K562 (cell line): Measurements from ENCODE around the gene CBX3. TPM values are rescaled to one million over a fixed set of nuclear protein-coding genes. Genes with fewer than 3 reads are reported as not detected.

Experiments
- ATAC-seq: fragments of 200-7000 bp; cut with Tn5 transposase; 3 replicates; pipeline ENCODE4 v1.9.1; 2020; ENCODE audit warnings: moderate library complexity
- BruUV-seq: library from RNA; stranded (reverse); fragments of 400-500 nt; replicated peaks from 2 replicates; lab custom pipeline; 2021; lab: Mats Ljungman, UMichigan
- CTCF ChIA-PET: fragments of 300-600 bp; formaldehyde crosslinking; extraction: SDS; loops from one replicate; lab custom pipeline; 2021; ENCODE audit warnings: low intra/inter-chr PET ratio; lab: Yijun Ruan, JAX
- POLR2A ChIA-PET: fragments of 300-600, 350-650 bp; sonication (Branson Sonifier 250); formaldehyde crosslinking; extraction: SDS; loops from one replicate; lab custom pipeline; 2021; ENCODE audit warnings: antibody characterized with exemption, inconsistent platforms; lab: Yijun Ruan, JAX
- DNase-seq, 4 experiments: peaks; one replicate each; pipeline versions ENCODE4 v3.0.0 to v3.0.0-alpha.2; 2011 to 2018; ENCODE audit warnings: low spot score in 3 of 4, mixed read lengths in 3 of 4; ENCODE audit errors: extremely low read depth in 1 of 4
- FAIRE-seq: peaks from 2 replicates; lab custom pipeline; 2011; peaks lifted over from hg19 to GRCh38; lab: Jason Lieb, UNC
- H2AFZ ChIP-seq: 2 replicates; pipeline ENCODE4 v1.6.0; 2011; ENCODE audit warnings: low read depth, low read length, control low read depth, inconsistent platforms
- H3K27ac ChIP-seq: fragments of 200-600 bp; 3 replicates; pipeline ENCODE4 v1.8.0; 2011; ENCODE audit warnings: low read depth, mild to moderate bottlenecking, control low read depth, inconsistent platforms, low read length, moderate library complexity, mixed read lengths; ENCODE audit errors: extremely low read depth
- H3K27me3 ChIP-seq, 2 experiments: fragments of 300-600 bp in 1 of 2; 2 replicates in 1 of 2; 3 replicates in 1 of 2; pipeline versions ENCODE4 v1.6.0 to v1.8.0; 2011; ENCODE audit warnings: inconsistent platforms in 2 of 2, low read length in 2 of 2, mild to moderate bottlenecking in 1 of 2, mixed read lengths in 1 of 2, moderate library complexity in 1 of 2; ENCODE audit not compliant: control insufficient read depth in 2 of 2, insufficient read depth in 2 of 2
- H3K36me3 ChIP-seq: fragments of 300-600 bp; 3 replicates; pipeline ENCODE4 v1.8.0; 2011; ENCODE audit warnings: mild to moderate bottlenecking, low read length, inconsistent platforms; ENCODE audit not compliant: control insufficient read depth, insufficient read depth
- H3K4me1 ChIP-seq, 2 experiments: fragments of 200-600 bp in 1 of 2; replicated peaks in 1 of 2; 2 replicates in 1 of 2; 3 replicates in 1 of 2; pipeline versions ENCODE4 v1.5.1 to v1.8.0; 2011; ENCODE audit warnings: inconsistent platforms in 2 of 2, low read length in 2 of 2, mild to moderate bottlenecking in 1 of 2, mixed read lengths in 1 of 2, moderate library complexity in 1 of 2; ENCODE audit not compliant: control insufficient read depth in 2 of 2, insufficient read depth in 2 of 2
- H3K4me2 ChIP-seq: 2 replicates; pipeline ENCODE4 v1.6.1; 2011; ENCODE audit warnings: low read length, control low read depth, inconsistent platforms, mixed read lengths; ENCODE audit not compliant: insufficient read depth
- H3K4me3 ChIP-seq: fragments of 200-600 bp; sonication (generic), shearing (Covaris generic); 2 replicates; pipeline ENCODE4 v1.5.1; 2016; ENCODE audit warnings: control low read depth, inconsistent platforms
- H3K79me2 ChIP-seq: fragments of 200-600 bp; 3 replicates; pipeline ENCODE4 v1.8.0; 2011; ENCODE audit warnings: low read length, inconsistent platforms; ENCODE audit not compliant: control insufficient read depth, insufficient read depth
- H3K9ac ChIP-seq, 2 experiments: 2 replicates each; pipeline versions ENCODE4 v1.6.0 to v1.6.1; 2011; ENCODE audit warnings: low read depth in 2 of 2, low read length in 2 of 2, control low read depth in 1 of 2, inconsistent platforms in 1 of 2, mild to moderate bottlenecking in 1 of 2, mixed read lengths in 1 of 2; ENCODE audit not compliant: insufficient read depth in 1 of 2
- H3K9me1 ChIP-seq: one replicate; pipeline ENCODE4 v1.6.0; 2011; ENCODE audit warnings: inconsistent platforms, mild to moderate bottlenecking, low read length, moderate library complexity; ENCODE audit not compliant: control insufficient read depth, insufficient read depth
- H3K9me3 ChIP-seq: replicated peaks from 2 replicates; pipeline ENCODE4 v1.5.1; 2011; ENCODE audit warnings: low read depth, low read length, inconsistent platforms; ENCODE audit not compliant: control insufficient read depth, insufficient read depth
- H4K20me1 ChIP-seq: replicated peaks from 2 replicates; pipeline ENCODE4 v1.6.1; 2011; ENCODE audit warnings: low read length, inconsistent platforms, mixed read lengths; ENCODE audit not compliant: control insufficient read depth, insufficient read depth
- ATF6 ChIP-seq: sonication (generic); formaldehyde crosslinking; IDR thresholded peaks from 2 replicates; pipeline ENCODE4 v1.4.0; 2020; ENCODE audit warnings: mild to moderate bottlenecking, missing genetic modification reagents
- GTF3C2 ChIP-seq: IDR thresholded peaks from 3 replicates; pipeline ENCODE4 v1.6.1; 2011; ENCODE audit warnings: borderline replicate concordance, mild to moderate bottlenecking, moderate library complexity; ENCODE audit not compliant: insufficient read length; ENCODE audit errors: extremely low read depth
- HMG20A ChIP-seq: fragments of 450-650 bp; formaldehyde crosslinking; conservative IDR thresholded peaks from 2 replicates; pipeline ENCODE4 v1.4.0; 2020; ENCODE audit warnings: mild to moderate bottlenecking, mixed read lengths
- MAFG ChIP-seq: fragments of 450-650 bp; conservative IDR thresholded peaks from 2 replicates; pipeline ENCODE4 v1.6.1; 2016; ENCODE audit warnings: missing genetic modification characterization, missing compliant biosample characterization
- RBBP5 ChIP-seq: fragments of 200-600 bp; sonication (generic); IDR thresholded peaks from 2 replicates; pipeline ENCODE4 v1.6.1; 2012; ENCODE audit warnings: borderline replicate concordance, mild to moderate bottlenecking, low read length, control low read depth, inconsistent platforms; ENCODE audit not compliant: insufficient read depth, poor library complexity, severe bottlenecking
- SRSF3 ChIP-seq: fragments of 200-400 bp; formaldehyde crosslinking; IDR thresholded peaks from 2 replicates; pipeline ENCODE4 v1.6.1; 2016; ENCODE audit warnings: mild to moderate bottlenecking, low read length, moderate library complexity; ENCODE audit not compliant: insufficient read depth
- TBL1XR1 ChIP-seq, 2 experiments: IDR thresholded peaks; 2 replicates each; pipeline ENCODE4 v1.6.1; 2012; ENCODE audit warnings: improper control_type of control experiment in 2 of 2, low read length in 2 of 2, mild to moderate bottlenecking in 1 of 2
- THAP12 ChIP-seq: fragments of 250-450 bp; sonication (Bioruptor Pico); IDR thresholded peaks from 2 replicates; pipeline ENCODE4 v1.9.0; 2021; ENCODE audit warnings: mild to moderate bottlenecking, inconsistent platforms
- ZNF766 ChIP-seq: fragments of 200-800 bp; sonication (Bioruptor generic); conservative IDR thresholded peaks from 2 replicates; pipeline ENCODE4 v1.6.1; 2016; ENCODE audit warnings: missing genetic modification characterization, missing compliant biosample characterization
- WGBS: fragments of 100-300 bp; shearing (Covaris generic); methylation state at CpG from one replicate; pipeline ENCODE4 v1.1.6; 2016; ENCODE audit warnings: low coverage, mixed read lengths; ENCODE audit not compliant: insufficient coverage; ENCODE audit errors: missing lambda C conversion rate; 5-methylcytosine and 5-hydroxymethylcytosine counted together
- in situ Hi-C: fragments of 300-500 bp; cut with MboI; formaldehyde crosslinking; loops from 4 replicates; pipeline ENCODE4 v1.15.0; 2018; ENCODE audit warnings: inconsistent platforms, mixed read lengths
- intact Hi-C: fragments of 100-400 bp; cut with micrococcal nuclease; formaldehyde crosslinking; loops from 2 replicates; pipeline ENCODE4 v1.14.2; 2022
- polyA plus RNA-seq, 8 experiments: library from polyadenylated mRNA; depleted of rRNA in 4 of 8; stranded (reverse) in 5 of 8; unstranded in 3 of 8; fragments of >200 nt; fragmentation: Nextera tagmentation in 2 of 8; fragmentation: Illumina TruSeq in 1 of 8; extraction: Ambion mirVana in 2 of 8; extraction: Trizol in 1 of 8; gene quantifications; 2 replicates each; pipeline versions ENCODE4 v1.2.1 to v1.2.3, GENCODE V29; 2011 to 2014; ENCODE audit warnings: inconsistent platforms in 1 of 8, missing spikeins in 1 of 8
- total RNA-seq, 7 experiments: library from RNA; depleted of rRNA in 6 of 7; stranded (reverse); fragments of >200 nt in 6 of 7; fragmentation: Illumina TruSeq in 2 of 7; extraction: Trizol in 2 of 7; gene quantifications; 2 replicates each; pipeline versions ENCODE4 v1.2.1 to v1.2.3, GENCODE V29; 2011 to 2021; ENCODE audit warnings: low replicate concordance in 1 of 7

The CBX3 gene
- total and polyA plus RNA-seq, 9 of the 15 experiments (the other 6 are each of a cell fraction or from before 2014, with no cell fraction given), result 198 to 413 (median 328) TPM

- 1% methylated on average over 36 of the region's 36 CpGs for WGBS
- FAIRE-seq (no peak), ATAC-seq (peak; percentile 39), DNase-seq (peak in 3 of 4 experiments; percentile 33 to 83 (median 53))
- H3K9me1 ChIP-seq, result no peaks in the 10 kb centered on the region
- H3K4me1 ChIP-seq, result peaks cover 3 to 24% of the 10 kb centered on the region in 2 experiments; a peak in 3 of 5 replicates
- H3K79me2 ChIP-seq, result peaks cover 93% of the 10 kb centered on the region
- ChIA-PET POLR2A (interaction anchor here (0.7 to 5.1 kb wide), 44 partner anchors 8 to 336 kb away, joined by 3 to 80 read pairs (median 5); partner anchors contain the start of genes NFE2L3 and SNX10), CTCF (interaction anchor here (0.6 to 1.2 kb wide), 3 partner anchors 48 to 161 kb away, joined by 3 to 4 read pairs (median 3); partner anchors contain the start of gene NFE2L3)
- H3K36me3 ChIP-seq, result peaks cover 70% of the 10 kb centered on the region
- H4K20me1 ChIP-seq, result peaks cover 55% of the 10 kb centered on the region
- BruUV-seq, result no TSS peak
- H3K27me3 ChIP-seq, result no peaks in the 10 kb centered on the region
- H3K4me2 ChIP-seq, result peak overlapping the region; percentile 89
- H3K27ac ChIP-seq, result peak overlapping the region; percentile 97
- peak overlapping the region; percentile 99 for H3K9ac ChIP-seq
- H2AFZ ChIP-seq, result no peak overlapping the region
- peak overlapping the region; percentile 76 for H3K4me3 ChIP-seq
- in situ Hi-C loops, result loop anchor here (5.0 kb wide), 1 partner anchor 88 kb away; no protein-coding TSS in a partner anchor
- intact Hi-C loops, result loop anchor here (2.0 to 10.0 kb wide), 4 partner anchors 85 to 305 kb away; no protein-coding TSS in a partner anchor
- H3K9me3 ChIP-seq, result no peaks in the 10 kb centered on the region
- TF ChIP-seq TBL1XR1 (IDR thresholded peaks at IDR 0.05; ENCODE audit: low read length in 2 of 2), result peak; percentile 30 to 46; a peak in 2 of 4 replicates
- no peak for TF ChIP-seq SRSF3
- TF ChIP-seq ATF6 (CRISPR knock-in tag), result no peak
- TF ChIP-seq THAP12, result no peak
- no peak for TF ChIP-seq HMG20A (CRISPR knock-in tag)
- TF ChIP-seq ZNF766 (CRISPR knock-in tag), result peak; percentile 67
- peak; percentile 13 for TF ChIP-seq RBBP5
- no peak for TF ChIP-seq MAFG (tag)
- TF ChIP-seq GTF3C2, result no peak
Observed at GRCh38 chr7:26199301-26200037, 2.1 kb upstream of the CBX3 start.
